ENCODE data around the gene ETV1.

DNA sequence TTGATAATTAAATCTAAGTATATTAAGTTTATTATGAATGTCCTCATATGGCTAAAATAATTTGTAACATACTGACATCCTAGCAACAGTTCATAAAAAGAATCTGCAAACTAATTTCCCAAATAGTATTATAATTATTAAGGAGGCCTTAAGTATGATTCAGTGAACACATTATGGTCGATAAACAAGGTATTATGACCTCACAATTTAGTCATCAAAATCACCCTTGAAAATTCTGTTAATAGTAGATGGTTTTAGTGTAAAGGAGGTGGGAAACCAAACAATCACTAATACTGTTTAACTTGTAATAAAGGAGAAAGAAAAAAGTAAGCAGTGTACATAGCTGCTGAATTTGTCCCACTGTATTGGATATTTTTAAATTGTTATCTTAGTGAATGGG lies 2.1 kb downstream of the ETV1 start:
- TF ChIP-seq POLR2A (IDR thresholded peaks at IDR 0.05; ENCODE audit: low read depth, low read length) = no peak
- no peak for TF ChIP-seq TAF1 (IDR thresholded peaks at IDR 0.05; ENCODE audit: low read depth, low read length)
- no peak for TF ChIP-seq POU2F2 (IDR thresholded peaks at IDR 0.05; ENCODE audit: low read depth, low read length)
- no peak for TF ChIP-seq SPI1 (IDR thresholded peaks at IDR 0.05; ENCODE audit: low read depth, low read length)

Measured in GM12891 (cell line).